GM18870 (cell line): ENCODE measurements around the gene BTAF1.

Experiments used
- ATAC-seq: cut with Tn5 transposase; IDR thresholded peaks from one replicate; pipeline ENCODE4 v1.9.1; 2021; ENCODE audit warnings: moderate library complexity; ENCODE audit not compliant: unreplicated experiment

Gene BTAF1

DNA sequence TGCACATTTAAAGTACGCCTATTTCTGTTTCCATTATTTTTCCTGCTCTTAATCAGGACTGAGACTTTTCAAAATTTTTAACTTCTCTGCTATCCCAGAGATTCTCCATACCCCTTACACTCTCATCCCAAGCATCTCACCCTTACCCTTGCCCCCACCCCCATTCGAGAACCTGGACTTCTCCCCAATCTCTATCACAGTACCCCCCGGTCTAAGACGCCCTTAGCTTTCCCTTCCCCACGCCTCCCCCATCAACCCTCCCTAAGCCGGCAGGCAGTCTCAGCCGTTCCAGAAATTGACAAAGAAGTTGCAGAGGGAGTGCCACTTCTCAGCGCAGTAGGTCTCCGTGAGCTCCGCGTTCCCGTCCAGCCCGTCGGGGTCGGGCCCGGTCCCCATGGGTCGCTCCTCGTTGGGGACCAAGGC, 15.6 kb upstream of the BTAF1 start:
- ATAC-seq, result no peak

DNA sequence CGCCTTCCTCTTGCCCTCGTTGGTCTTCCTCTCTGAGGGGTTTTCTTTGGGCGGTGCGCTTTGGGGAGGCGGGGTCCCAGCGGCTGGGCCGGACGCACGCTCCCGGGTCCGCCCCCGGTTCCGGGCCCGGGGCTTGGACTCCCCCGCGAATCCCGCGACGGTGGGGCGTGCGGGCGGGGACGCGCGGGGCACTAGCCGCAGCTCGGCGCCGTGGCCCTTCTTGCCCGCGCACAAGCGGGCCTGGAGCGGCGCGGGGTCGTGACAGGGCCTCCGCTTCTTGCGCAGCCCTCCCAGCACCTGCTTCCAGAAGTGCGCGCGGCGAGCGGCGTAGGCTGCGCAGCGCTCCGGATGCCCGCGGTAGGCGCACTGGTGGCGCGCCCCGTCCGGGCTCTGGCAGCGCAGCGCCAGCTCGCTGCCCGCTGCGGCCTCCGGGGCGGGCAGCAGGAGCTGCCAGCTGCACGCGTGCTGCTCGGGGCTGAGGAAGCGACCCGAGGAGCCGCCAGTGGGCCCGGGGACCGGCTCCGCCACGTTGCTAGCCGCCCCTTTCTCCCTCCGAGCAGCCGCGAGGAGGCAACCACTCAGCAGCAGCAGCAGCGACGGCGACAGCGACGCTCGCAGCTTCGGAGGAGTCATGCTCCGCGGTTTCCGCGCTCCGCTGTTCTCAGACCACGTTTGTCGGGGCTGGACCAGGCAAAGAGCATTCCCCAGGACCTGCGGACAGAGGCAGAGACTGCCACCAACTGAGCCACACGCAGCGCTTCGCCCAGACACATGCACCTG, 15.0 kb upstream of the BTAF1 start:
- peak; percentile 74 for ATAC-seq

DNA sequence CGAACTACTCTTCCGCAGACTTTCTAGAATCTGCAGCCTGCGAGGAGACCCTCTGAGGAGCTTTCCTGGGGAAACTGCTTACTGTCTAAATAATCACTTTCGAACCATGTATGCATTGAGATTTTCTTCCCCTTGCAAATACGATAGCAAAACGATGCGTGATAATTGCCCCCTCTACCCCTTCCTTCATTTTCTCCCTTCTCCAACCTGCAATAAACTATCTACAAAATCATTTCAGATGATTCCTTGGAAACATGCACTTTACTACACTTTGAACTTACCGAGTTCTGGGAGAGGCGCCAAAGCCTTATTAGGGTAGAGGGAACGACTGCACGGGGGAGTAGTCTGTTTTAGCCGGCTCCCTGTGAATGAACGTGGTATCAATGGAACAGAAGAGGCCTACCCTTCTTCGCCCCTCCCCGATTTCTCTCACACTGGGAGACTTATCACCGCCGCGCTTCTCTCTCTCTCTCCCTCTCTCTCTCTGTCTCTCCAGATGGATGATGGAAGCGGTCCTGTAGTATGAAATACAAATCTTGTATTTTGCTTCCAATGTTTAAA, 14.4 kb upstream of the BTAF1 start, which contains the start of gene FGFBP3:
FGFBP3 (minus strand) TSS at position 370 of the 561 bp plus-strand sequence. CDS start 517 bp downstream, outside the sequence.
- ATAC-seq, result no peak

DNA sequence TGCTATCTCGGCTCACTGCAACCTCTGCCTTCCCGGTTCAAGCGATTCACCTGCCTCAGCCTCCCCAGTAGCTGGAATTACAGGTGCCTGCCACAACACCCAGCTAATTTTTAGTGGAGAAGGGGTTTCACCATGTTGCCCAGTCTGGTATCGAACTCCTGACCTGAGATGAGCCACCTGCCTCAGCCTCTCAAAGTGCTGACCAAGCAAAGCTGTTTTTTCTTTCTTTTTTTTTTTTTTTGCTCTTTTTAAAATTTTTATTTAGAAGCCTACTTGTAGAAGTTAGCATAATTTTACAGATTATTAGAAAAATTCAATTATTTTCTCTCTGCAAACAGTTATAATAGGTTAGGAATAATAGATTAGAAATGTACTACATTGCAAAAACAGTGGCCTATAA, 13.1 kb upstream of the BTAF1 start:
- no peak for ATAC-seq

DNA sequence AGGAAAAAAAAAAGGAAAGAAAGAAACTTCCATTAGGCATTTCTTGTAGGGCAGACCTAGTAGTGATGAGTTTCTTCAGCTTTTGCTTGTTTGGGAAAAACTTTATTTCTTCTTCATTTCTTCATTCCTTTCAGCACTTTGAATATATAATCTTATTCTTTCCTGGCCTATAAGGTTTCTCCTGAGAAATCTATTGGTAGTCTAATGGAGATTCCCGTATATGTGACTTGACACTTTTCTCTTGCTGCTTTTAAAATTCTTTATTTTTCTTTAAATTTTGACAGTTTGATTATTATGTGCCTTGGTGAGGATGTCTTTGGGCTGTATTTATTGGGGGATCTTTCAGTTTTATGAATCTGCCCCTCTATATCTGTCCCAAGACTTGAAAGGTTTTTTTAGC, 3.9 kb upstream of the BTAF1 start:
- no peak for ATAC-seq

DNA sequence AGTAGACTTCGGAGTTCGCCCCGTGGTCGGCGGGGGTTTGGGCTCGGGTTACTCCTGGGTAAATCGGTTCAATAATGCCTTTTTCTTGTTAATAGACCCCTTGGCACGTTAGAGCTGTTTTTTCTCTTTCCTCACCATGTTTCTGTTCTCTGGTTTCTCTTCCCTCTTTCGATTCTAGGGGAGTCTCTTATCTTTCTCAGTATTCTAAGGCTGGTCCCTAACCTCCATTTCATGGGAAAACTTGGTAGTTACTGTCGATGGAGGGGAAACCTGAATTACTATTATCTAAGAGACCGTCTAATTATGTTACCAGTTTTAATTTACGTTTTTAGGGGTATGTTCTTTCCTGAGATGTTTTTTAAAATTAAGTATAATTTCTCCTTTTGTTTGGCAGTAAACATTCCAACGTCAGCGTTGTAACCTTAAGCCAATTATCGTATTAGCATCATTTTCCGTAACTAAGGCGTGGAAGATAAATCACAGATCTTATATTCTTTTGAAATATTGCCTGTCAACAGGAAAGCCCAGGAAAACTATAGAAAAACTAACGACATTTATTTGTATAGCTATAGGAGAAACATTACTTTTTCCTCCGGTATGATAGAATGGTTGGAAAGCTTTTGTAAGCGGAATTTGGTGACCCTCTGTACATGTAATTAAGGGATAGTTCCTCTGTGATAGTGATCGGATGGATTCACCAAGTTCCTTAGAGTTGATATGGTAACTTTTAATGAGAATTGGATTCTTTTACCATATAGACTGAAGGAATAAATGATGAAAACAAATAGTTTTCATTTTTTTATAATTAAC, 847 bp downstream of the BTAF1 start:
- no peak for ATAC-seq

DNA sequence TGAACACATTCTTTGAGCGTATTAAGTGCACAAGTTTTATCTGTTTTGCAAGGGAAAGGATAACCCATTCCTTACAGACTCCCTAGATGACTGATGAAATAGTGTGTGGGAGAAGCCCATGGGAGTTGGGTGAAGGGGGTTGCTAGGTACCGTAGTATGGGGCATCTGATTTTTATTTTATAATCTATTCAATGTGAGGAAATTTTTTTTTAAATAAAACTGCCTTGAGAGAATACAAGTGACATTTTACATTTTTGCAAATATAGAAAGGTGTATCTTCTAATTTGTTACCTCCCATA, 1.4 kb downstream of the BTAF1 start:
- no peak for ATAC-seq

DNA sequence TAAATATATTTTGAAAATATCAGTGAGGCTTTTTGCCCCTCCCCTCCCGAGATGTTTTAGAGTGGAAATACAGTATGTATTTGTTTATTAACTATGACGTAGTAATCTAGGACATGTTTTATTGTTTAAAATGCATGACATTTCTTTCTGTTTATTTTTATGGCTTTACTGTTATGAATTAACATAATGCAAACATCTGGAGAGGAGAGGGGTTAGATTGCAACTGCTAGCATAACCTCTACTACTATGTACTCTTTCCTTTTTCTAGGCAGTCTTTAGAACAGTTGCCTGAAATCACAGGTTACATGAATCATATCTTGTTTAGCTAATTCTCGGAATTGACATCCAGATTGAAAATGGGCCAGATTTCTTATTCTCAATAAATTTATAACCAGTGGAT, 7.4 kb downstream of the BTAF1 start:
- no peak for ATAC-seq

DNA sequence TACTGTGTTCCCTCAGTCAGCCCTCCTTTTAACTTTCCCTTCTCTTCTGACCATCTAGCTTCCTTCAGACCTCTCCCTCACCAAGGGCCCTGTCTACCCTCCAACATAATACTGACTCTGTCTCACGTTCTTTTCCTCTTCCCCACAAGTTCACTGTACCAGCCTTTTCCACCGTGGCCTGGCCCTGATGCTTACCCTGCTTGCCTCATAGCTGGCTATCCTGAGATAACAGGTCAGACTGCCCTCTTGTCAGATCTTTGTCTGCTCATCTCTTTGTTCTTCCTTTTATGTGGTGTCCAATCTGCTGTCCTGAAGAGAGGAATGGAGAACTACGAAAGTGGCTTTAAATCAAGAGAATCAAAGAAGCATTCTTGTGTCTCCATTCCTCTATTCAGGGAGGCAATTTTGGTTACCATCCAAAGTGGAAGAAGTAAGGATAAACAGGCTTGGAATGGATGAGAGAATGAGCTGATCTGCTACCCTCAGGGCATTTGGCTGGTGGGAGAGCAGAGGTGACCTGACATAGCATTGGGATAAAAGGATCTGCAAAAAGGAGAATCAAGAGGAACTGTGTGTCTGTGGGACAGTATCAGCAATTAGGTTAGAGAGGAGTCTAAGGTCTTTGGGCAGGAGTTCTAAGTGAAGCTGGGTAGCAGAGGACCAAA, 8.1 kb downstream of the BTAF1 start:
- no peak for ATAC-seq

DNA sequence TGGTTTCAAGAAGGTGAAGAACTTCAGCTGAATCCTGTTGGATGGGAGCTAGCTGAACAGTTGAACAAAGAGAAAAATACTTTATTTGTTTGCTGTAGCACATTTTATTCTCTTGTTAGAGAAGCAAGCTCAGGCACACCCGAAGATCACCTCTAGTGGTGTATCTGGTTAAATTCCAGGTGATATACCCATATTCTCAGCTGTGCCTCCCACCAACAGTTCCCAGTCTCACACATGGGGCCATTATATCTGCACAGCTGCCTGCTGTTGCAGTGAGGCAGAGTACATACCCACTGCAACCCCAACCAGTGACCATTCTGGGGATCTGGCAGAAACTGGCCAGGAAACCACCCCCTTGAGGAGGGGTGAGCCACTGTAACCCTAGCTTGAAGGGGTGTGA, 9.2 kb downstream of the BTAF1 start:
- ATAC-seq, result no peak

DNA sequence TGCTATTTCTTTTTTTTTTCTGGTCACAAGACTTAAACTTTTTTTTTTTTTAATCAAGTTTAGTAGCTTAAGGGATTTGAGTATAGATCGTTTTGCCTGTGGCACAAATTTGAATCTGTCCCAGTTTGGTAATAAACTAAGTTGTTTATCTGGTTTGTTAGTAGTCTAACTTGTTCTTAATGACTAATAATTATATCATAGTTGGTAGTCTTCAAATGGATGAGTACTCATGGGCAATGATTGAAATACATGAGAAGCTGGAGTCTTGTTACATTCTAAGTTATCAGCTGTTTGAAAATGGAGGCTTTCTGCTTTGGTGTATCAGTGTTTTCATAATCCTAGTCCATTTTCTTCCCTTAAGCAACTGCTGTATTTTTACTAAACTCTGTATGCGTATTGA, 12.3 kb downstream of the BTAF1 start:
- no peak for ATAC-seq

DNA sequence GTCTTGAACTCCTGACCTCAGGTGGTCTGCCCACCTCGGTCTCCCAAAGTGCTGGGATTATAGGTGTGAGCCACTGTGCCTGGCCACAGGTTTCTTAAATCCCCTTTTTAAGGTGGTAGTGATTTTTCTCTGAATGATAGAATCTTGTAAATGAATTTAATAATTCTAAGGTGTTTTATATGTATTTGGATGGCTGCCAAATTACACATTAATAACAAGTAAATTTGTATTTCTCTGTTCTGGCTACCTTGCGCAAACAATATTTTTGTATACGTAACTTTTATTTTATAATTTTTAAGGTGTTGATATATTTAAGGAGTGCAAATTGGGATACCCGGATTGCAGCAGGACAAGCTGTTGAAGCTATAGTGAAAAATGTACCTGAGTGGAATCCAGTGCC, 16.1 kb downstream of the BTAF1 start:
- no peak for ATAC-seq

DNA sequence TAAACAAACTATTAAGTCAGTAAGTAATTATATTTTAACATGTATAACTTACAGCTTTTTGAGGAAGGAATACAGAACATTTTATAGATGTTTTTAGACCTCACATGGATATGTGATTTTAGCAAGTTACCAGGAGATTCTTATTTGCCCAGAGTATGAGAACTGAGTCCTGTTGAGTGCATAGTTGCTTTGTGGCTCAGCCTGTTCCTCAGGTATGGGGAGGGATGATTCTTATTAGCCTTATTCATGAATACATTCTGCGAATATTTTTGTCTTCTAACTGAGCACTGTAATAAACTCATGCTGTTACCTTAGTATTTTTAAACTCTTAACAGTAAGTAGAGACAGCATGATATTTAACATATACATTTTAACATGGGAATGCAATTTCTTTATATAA, 17.9 kb downstream of the BTAF1 start:
- ATAC-seq, result no peak

DNA sequence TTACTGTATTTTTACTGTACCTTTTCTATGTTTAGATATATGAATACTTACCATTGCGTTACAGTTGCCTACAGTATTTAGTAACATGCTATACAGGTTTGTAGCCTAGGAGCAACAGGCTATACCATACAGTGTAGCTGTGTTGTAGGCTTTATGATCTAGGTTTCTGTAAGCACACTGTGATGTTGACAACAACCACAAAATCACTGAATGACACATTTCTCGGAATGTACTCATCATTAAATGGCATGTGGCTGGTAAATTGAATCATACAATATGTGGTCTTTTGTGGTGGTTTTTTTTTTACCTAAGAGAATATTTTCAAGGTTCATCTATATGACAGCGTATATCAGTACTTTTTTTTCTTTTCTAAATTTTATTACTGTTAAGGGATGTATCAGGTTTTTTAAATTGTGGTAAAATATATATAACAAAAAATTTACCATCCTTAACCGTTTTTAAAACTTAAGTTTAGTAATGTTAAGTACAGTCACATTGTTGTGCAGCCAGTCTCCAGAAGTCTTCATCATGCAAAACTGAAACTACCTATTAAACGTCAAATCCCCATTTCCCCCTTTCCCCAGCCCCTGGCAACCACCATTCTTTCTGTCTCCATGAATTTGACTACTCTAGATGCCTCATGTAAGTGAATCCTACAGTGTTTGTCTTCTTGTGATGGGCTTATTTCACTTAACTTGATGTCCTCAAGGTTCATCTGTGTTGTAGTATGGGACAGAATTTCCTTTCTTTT, 21.5 kb downstream of the BTAF1 start:
- ATAC-seq, result peak; percentile 75

DNA sequence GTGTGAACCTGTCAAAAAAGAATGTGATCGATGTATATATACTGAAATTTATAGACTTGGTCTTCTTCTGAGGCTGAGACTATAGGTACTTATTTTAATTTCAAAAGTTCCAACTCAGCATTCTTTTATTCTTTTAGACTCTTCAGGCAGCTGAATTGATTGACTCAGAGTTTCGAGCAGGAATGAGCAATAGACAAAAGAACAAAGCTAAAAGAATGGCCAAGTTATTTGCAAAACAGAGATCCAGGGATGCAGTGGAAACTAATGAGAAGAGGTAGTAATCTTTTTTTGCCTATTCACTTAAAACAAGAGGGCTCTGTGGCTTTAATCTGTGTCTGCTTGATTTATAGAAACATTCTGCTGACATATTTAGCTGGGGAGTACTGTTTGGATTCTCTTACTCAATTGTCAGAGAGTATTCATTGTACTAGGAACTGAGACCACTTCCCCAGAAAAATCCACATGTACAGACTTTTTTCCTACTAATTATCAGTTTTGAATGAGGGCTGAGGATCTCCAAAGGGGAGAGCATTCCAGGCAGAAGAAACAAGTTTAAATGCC, 30.1 kb downstream of the BTAF1 start:
- ATAC-seq, result no peak

DNA sequence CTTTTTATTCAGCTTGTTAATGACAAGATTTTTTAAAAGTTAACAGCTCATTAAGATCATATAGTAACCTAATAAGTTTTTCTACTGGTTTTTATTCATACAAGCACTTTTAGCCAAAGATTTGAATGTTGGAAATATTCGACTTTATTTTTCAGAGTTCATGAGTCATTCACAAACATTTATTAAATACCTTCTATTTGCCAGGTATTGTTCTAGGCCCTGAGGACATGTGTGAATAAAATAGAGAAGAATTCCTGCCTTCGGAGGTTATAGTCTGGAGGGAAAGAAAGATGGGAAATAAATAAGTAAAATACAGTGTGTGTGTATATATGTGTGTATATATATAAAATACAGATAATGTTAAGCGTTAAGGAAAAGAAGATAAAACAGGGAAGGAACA, 31.5 kb downstream of the BTAF1 start:
- no peak for ATAC-seq

DNA sequence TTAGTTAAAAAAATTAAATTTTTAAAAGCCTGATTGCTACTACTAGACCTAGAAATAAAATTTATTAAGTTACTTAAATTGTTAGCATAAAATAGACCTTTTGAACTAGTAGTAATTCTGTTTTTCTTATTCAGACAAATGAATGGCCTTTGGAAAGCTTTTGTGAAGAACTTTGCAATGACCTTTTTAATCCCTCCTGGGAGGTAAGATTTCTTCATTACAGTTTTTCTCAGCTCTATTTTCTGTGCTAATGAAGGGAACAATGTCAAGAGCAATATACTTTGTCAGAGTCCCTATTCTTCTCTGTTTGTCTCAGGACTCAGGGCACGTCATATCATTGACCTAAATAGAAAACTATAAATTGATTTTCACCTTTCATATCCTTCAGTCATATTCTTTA, 33.5 kb downstream of the BTAF1 start:
- no peak for ATAC-seq

DNA sequence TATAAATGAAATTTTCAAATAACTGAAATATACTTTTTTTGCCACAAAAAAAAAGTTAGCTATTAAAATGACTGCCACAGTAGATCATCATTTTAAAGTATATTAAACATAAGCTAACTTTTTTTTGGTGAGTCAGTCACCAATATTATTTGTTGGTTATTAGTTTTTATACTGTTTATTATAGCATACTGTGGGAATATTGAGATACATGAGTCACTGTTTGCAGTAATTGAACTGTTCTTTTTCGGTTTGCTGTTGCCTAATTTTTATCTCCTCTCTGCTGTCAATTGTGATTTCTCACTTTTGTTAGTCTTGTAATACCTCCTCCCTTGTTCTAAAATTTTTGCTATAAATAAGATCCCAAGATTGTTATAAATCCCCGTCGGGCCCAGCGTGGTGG, 45.7 kb downstream of the BTAF1 start:
- ATAC-seq, result no peak

DNA sequence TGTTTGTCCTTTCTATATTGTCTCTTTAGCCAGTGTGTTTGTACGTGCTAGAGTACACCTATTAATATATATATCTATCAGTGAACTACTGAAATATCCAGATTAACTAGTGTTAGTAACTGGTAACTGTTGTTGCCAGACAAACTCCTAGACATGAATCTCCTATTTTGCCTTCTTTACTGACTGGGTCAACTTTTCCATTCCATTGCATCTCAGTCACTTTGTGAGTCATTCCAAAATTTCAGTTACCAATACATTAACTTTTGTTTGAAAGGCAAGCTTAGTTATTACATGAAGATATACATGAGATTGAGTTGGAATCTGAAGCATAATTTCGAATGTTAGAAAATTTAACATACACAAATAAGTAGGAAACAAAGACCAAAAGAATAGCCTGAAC, 51.4 kb downstream of the BTAF1 start:
- ATAC-seq, result no peak

DNA sequence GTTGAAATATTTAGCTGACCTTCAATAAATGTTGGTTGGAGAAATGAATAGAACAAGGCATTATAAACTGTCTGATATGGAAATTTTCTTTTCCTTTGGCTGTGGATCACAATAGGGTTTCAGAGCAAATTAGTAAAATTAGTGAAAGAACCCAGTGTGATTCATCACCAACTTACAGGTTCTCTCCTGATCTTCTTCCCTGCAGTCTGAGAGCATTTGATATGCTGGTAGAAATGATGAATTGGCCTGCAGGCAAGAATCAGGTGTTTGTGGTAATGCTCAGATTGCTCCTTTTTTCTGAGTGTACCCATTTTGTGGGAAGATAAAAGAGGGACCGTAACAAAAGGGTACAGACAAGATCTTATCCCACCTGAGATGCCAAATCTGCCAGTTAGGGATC, 51.9 kb downstream of the BTAF1 start:
- no peak for ATAC-seq
